ENCODE results near the gene GHR.
"Not testable (repeated sequence)": the region's sequence is repeated elsewhere in the genome, so short reads cannot be mapped to it uniquely, and the experiment has no call there.

The GHR gene

GRCh38 chr5:42680046-42680445, 256.8 kb downstream of the GHR start:
- TF ChIP-seq OVOL3 (tag by site-specific recombination; IDR thresholded peaks at IDR 0.05) (no peak), PRDM6 (tag by site-specific recombination; IDR thresholded peaks at IDR 0.05) (no peak), PRDM1 (tag by site-specific recombination; IDR thresholded peaks at IDR 0.05) (no peak), ZNF426 (tag by site-specific recombination; IDR thresholded peaks at IDR 0.05) (no peak), ZNF174 (tag by site-specific recombination; IDR thresholded peaks at IDR 0.05) (no peak), ZBTB1 (tag by site-specific recombination; IDR thresholded peaks at IDR 0.05) (no peak), ZNF239 (tag by site-specific recombination; IDR thresholded peaks at IDR 0.05) (no peak)
- TF ChIP-seq, protein P1, sequence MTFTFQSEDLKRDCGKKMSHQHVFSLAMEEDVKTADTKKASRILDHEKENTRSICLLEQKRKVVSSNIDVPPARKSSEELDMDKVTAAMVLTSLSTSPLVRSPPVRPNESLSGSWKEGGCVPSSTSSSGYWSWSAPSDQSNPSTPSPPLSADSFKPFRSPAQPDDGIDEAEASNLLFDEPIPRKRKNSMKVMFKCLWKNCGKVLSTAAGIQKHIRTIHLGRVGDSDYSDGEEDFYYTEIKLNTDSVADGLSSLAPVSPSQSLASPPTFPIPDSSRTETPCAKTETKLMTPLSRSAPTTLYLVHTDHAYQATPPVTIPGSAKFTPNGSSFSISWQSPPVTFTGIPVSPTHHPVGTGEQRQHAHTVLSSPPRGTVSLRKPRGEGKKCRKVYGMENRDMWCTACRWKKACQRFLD (tag by site-specific recombination; IDR thresholded peaks at IDR 0.05) = no peak
- POLR2A ChIA-PET = no interaction called here
- CTCF ChIA-PET = no interaction called here
- no peaks in the 10 kb centered on the region; the same call in 1 of the 2 replicates for H3K9me3 ChIP-seq (ENCODE audit: control insufficient read depth, insufficient read depth, low read depth, low read length)
- H3K4me1 ChIP-seq (ENCODE audit: control insufficient read depth, insufficient read depth, low read length) = no peaks in the 10 kb centered on the region
- no peak overlapping the region for H3K4me3 ChIP-seq (ENCODE audit: low read depth, low read length)
- no peaks in the 10 kb centered on the region for H3K36me3 ChIP-seq (ENCODE audit: control insufficient read depth in 2 of 2, insufficient read depth in 1 of 2, low read length in 2 of 2)
- no peak overlapping the region for H3K27ac ChIP-seq (ENCODE audit: extremely low read depth, low read depth, low read length)

GRCh38 chr5:42685078-42685477, 261.8 kb downstream of the GHR start:
- H3K9me3 ChIP-seq (ENCODE audit: control insufficient read depth, insufficient read depth, low read depth, low read length); H3K27ac ChIP-seq (ENCODE audit: extremely low read depth, low read depth, low read length); H3K36me3 ChIP-seq (ENCODE audit: control insufficient read depth in 2 of 2, insufficient read depth in 1 of 2, low read length in 2 of 2); H3K4me1 ChIP-seq (ENCODE audit: control insufficient read depth, insufficient read depth, low read length); POLR2A ChIA-PET; CTCF ChIA-PET; H3K4me3 ChIP-seq (ENCODE audit: low read depth, low read length): not testable (repeated sequence)
- peak; percentile 59; the same call in 1 of the 2 replicates for TF ChIP-seq ZNF146 (tag by site-specific recombination; IDR thresholded peaks at IDR 0.05)

DNA sequence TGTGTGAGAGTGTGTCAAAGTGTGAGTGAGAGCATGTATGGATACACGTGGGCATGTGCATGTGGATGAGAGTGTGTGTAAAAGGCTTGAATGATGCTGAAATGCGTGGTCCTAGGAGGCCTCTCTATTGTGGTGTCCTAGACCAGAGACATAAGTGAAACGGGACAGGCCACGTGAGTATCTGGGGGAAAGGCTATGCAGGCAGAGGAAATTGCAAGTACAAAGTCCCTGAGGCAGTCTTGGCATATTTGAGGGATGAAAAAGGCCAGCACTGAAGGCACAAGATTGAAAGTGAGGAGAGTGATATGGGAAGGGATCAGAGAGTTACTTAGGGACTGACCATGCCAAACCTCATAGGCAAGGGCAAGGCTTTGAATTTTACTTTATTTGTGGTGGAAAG, 266.2 kb downstream of the GHR start:
- Histone ChIP-seq H3K4me3 (ENCODE audit: low read depth, low read length) (no peak overlapping the region), H3K27ac (ENCODE audit: extremely low read depth, low read depth, low read length) (no peak overlapping the region), H3K9me3 (ENCODE audit: control insufficient read depth, insufficient read depth, low read depth, low read length) (no peaks in the 10 kb centered on the region), H3K36me3 (ENCODE audit: control insufficient read depth in 2 of 2, insufficient read depth in 1 of 2, low read length in 2 of 2) (no peaks in the 10 kb centered on the region), H3K4me1 (ENCODE audit: control insufficient read depth, insufficient read depth, low read length) (no peaks in the 10 kb centered on the region)
- ChIA-PET CTCF (no interaction called here), POLR2A (no interaction called here)
- TF ChIP-seq SETDB1 (IDR thresholded peaks at IDR 0.05; ENCODE audit: insufficient read length, low read length) (no peak), ZNF777 (tag by site-specific recombination; IDR thresholded peaks at IDR 0.05; ENCODE audit: borderline replicate concordance) (no peak), ZNF146 (tag by site-specific recombination; IDR thresholded peaks at IDR 0.05) (no peak), KLF7 (tag by site-specific recombination; IDR thresholded peaks at IDR 0.05; ENCODE audit: borderline replicate concordance) (no peak), ZNF132 (tag by site-specific recombination; IDR thresholded peaks at IDR 0.05; ENCODE audit: borderline replicate concordance) (no peak)
- TF ChIP-seq, protein P2, sequence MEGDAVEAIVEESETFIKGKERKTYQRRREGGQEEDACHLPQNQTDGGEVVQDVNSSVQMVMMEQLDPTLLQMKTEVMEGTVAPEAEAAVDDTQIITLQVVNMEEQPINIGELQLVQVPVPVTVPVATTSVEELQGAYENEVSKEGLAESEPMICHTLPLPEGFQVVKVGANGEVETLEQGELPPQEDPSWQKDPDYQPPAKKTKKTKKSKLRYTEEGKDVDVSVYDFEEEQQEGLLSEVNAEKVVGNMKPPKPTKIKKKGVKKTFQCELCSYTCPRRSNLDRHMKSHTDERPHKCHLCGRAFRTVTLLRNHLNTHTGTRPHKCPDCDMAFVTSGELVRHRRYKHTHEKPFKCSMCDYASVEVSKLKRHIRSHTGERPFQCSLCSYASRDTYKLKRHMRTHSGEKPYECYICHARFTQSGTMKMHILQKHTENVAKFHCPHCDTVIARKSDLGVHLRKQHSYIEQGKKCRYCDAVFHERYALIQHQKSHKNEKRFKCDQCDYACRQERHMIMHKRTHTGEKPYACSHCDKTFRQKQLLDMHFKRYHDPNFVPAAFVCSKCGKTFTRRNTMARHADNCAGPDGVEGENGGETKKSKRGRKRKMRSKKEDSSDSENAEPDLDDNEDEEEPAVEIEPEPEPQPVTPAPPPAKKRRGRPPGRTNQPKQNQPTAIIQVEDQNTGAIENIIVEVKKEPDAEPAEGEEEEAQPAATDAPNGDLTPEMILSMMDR (tag by site-specific recombination; IDR thresholded peaks at IDR 0.05) = no peak

DNA sequence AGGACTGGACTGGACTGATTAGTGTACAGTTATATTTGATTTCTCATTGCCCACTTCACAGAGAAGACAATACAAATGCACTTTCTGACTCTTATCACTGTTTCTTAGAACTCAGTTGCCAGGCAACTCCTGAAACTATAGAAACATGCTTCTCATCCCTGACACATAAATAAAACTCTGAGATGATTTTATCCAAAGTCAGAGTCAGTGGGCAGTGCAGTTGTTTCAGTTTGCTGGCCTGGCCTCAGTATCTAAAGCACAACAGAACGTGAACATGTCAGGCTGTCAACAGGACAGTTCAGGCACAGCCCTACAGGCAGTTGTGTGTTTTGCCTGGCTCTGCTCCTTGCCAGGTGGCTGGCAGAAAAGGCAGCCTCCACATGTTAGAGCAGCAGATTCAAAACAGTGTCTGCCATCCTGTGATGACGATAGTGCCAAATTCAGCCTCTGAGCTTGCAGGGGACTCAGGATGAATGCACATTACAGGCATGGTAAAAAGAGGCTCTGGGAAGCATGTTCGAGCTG, 268.2 kb downstream of the GHR start:
- Histone ChIP-seq H3K4me1 (ENCODE audit: control insufficient read depth, insufficient read depth, low read length) (no peaks in the 10 kb centered on the region), H3K9me3 (ENCODE audit: control insufficient read depth, insufficient read depth, low read depth, low read length) (no peaks in the 10 kb centered on the region), H3K4me3 (ENCODE audit: low read depth, low read length) (no peak overlapping the region), H3K36me3 (ENCODE audit: control insufficient read depth in 2 of 2, insufficient read depth in 1 of 2, low read length in 2 of 2) (no peaks in the 10 kb centered on the region), H3K27ac (ENCODE audit: extremely low read depth, low read depth, low read length) (no peak overlapping the region)
- ChIA-PET POLR2A (no interaction called here), CTCF (interaction anchor here (2.1 kb wide), 1 partner anchor 54 kb away, joined by 6 read pairs; no protein-coding TSS in a partner anchor)
- TF ChIP-seq ZNF426 (tag by site-specific recombination; IDR thresholded peaks at IDR 0.05) = no peak
- TF ChIP-seq, protein P3, sequence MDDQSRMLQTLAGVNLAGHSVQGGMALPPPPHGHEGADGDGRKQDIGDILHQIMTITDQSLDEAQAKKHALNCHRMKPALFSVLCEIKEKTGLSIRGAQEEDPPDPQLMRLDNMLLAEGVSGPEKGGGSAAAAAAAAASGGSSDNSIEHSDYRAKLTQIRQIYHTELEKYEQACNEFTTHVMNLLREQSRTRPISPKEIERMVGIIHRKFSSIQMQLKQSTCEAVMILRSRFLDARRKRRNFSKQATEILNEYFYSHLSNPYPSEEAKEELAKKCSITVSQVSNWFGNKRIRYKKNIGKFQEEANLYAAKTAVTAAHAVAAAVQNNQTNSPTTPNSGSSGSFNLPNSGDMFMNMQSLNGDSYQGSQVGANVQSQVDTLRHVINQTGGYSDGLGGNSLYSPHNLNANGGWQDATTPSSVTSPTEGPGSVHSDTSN (CRISPR knock-in tag; IDR thresholded peaks at IDR 0.05) = no peak
- TF ChIP-seq ZNF473 (tag by site-specific recombination; IDR thresholded peaks at IDR 0.05) = no peak
- TF ChIP-seq, protein P4, sequence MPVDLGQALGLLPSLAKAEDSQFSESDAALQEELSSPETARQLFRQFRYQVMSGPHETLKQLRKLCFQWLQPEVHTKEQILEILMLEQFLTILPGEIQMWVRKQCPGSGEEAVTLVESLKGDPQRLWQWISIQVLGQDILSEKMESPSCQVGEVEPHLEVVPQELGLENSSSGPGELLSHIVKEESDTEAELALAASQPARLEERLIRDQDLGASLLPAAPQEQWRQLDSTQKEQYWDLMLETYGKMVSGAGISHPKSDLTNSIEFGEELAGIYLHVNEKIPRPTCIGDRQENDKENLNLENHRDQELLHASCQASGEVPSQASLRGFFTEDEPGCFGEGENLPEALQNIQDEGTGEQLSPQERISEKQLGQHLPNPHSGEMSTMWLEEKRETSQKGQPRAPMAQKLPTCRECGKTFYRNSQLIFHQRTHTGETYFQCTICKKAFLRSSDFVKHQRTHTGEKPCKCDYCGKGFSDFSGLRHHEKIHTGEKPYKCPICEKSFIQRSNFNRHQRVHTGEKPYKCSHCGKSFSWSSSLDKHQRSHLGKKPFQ (tag by site-specific recombination; IDR thresholded peaks at IDR 0.05) = no peak
- TF ChIP-seq MYNN (tag by site-specific recombination; IDR thresholded peaks at IDR 0.05; ENCODE audit: borderline replicate concordance) = no peak
- no peak for TF ChIP-seq ZNF354C (tag by site-specific recombination; IDR thresholded peaks at IDR 0.05; ENCODE audit: borderline replicate concordance, low read depth)
- TF ChIP-seq ZNF560 (tag by site-specific recombination; IDR thresholded peaks at IDR 0.05; ENCODE audit: borderline replicate concordance) = no peak
- TF ChIP-seq ZNF211 (tag by site-specific recombination; IDR thresholded peaks at IDR 0.05; ENCODE audit: low read depth) = no peak
